Aortic smooth muscle cell (primary cell): ENCODE data around the gene PLCD4. TPM values are rescaled to one million over a fixed set of nuclear protein-coding genes. Genes with fewer than 3 reads are reported as not detected.

Experiments used
- total RNA-seq: library from RNA; depleted of rRNA; stranded (reverse); fragments of >200 nt; gene quantifications from 2 replicates; pipeline ENCODE4 v1.2.3, GENCODE V29; 2014

Gene PLCD4
- total RNA-seq = 2.1 and 4.0 TPM in 2 replicates

DNA sequence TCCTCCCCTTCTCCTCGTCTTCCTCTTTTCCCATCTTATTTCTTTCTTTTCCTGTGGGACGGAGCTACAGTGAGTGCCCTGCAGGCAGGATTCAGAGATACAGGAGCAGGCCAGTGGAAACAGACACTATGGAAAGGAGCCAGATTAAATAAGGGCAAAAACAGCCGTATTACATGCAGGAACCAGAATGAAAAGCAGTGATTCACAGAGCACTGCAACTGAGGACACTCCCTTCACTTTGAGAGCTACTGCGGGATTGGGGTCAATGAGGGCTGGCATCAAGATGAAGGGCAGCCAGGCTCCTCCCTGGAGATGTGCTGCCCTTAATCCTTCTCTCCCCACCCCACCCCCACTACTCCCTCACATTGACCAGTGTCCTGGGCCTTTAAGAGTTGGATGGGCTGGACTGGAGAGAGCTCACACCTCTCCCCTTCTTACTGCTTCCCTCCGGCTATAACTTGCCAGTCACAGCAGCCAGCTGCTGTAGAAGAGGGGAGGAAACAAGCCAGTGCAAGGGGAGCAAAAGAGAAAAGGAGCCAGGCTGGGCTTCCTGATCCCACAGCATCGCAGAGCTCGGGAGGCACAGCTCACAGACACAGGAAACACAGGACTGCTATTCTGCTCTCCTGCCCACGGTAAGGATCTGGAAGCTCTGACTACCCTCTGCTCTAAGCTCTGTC, at the start of gene PLCD4:
Gene PLCD4 (plus strand): TSS at position 464 of the 680 bp plus-strand sequence. CDS start 7,841 bp downstream, outside the sequence.

DNA sequence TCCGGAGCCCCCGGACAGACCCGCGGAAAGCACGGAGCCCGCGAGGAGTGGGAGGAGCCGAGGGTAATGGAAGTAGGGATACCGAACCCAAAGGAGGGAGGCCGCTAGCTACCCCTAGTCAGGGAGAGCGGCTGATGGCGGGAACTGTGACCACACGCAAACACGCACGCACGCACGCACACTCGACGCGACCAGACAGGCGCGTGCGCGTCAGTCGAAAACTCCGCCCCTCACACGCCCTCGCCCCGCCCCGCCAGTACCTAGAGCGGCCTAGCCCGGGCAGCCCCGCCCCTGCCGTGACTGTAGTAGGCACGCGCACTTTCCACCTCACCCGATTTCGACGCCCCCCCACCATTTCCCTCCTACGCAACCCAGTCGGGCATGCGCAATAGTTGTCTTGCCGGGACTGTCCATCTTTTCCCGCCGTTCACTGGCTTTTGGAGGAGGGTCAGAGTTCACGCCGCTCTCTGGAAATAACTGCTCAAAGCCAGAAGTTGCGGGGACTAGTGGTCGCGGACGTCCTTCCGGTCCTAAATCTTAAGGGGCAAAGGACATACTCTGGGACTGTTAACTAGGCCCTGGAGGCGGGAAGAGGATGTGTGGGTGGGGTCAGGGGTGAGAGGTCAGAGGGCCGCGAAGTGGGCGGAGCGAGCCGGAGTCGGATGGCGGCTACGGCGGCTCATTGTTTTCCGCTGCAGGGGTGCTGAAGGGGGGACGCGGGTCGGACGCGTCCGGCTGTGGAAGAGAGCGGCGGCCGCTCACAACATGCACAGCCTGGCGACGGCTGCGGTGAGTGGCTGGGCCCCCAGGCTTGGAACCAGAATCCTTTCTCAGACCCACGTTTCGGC, 39.3 kb upstream of the PLCD4 start, which contains the start of the genes CNOT9 and USP37:
Gene CNOT9 (plus strand): TSS at position 650 of the 848 bp plus-strand sequence. CDS start 116 bp downstream, at position 766.
Gene USP37 (minus strand): TSS at position 162 of the 848 bp plus-strand sequence. CDS start 9,698 bp downstream, outside the sequence.

DNA sequence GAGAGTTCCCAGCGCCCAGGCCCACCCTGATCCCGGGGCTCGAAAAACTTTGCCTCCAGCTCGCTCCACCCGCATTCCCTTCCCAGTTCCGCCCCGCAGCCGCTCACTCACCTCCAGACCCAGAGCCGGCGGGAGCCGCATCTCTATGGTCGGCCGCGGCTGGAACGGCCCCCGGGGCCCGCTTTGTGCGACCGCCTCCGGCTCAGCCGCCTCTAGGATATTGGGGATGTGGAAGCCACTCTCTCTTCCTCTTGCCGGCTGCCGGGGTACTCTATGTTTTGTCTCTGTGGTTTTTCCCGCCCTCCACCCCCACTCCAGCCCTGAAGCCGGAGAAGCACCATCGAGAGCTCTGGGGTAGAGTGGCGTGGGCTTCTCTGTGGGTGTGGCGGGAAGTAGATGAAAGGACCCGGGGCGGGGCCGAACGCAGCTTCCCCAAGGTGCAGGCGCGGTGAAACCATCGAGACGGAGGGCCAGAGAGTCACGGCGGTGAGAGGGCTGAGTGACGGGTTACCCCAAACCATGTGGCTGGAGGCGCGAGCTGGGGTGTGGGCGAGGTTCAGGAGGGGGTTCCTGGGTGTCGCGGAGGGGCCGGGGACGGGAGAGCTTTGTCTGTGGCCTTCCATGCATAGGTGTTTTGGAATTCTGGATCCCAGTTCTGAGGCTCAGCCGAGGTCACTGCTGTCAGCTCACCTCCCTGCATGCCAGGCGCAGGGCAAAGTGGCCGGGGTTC, 51.7 kb downstream of the PLCD4 start, which contains the start of the genes BCS1L and ZNF142:
Gene BCS1L (plus strand): TSS at position 426 of the 730 bp plus-strand sequence. CDS start 1,305 bp downstream, outside the sequence.
Gene ZNF142 (minus strand): TSS at position 366 of the 730 bp plus-strand sequence. CDS start 3,194 bp downstream, outside the sequence.

DNA sequence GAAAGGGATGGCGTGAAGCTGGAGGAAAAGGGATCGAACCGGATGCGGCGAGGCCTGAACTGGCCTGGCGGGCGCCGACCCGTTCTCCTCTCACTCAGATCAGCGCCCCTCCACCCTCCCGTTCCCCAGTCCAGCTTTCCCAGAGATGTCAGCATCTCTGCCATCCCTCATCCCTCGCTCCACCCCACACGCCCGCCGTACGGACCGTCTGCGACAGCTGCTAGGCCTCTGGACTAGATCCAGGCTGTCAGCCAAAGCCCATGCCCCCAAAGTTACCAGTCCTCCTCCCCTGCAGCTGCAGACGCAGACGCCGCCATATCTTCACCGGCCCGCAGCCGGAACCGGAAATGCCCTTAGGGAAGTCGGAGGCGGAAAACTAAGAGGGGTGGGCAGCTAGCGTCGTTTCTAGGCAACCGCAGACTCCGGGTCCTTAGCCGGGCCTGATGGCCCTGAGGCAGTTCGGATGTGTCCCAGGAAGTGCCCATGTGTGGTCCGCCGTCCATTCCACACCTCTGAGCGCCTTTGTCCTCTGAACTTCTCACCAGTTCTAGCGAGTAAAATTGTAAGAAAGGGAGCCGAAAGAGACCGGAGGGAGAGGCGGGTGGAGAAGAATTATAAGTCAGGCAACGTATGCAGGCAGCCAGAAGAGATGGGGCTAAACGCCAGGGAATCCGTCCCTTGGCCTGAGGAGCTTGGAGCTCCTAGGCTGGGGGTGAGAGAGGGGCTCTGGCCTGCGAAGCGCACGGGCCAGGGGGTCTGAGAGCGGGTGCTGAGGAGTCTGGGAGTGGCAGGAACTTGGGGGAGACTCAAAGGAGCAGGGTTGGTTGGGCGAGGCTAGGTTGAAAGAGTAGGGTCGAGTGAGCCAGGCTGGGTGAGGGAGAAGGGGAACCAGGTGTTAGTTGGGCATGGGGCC, 64.2 kb downstream of the PLCD4 start, which contains the start of the genes RNF25 and STK36:
Gene RNF25 (minus strand): TSS at position 349 of the 913 bp plus-strand sequence. CDS start 32 bp downstream, at position 317.
Gene STK36 (plus strand): TSS at position 433 of the 913 bp plus-strand sequence. CDS start 744 bp downstream, outside the sequence.

Other genes with a start within 250 kb of the PLCD4 start
- 0.19 and 0.26 TPM in 2 replicates for gene SLC11A1, start 225.6 kb upstream of the PLCD4 start, total RNA-seq
- gene CTDSP1, start 208.0 kb upstream of the PLCD4 start, total RNA-seq = 48.7 TPM in 2 replicates
- not detected in 2 replicates for gene VIL1, start 188.8 kb upstream of the PLCD4 start, total RNA-seq
- 8.3 and 9.4 TPM in 2 replicates for gene USP37, start 39.5 kb upstream of the PLCD4 start, total RNA-seq
- gene CNOT9, start 39.1 kb upstream of the PLCD4 start, total RNA-seq = 36.4 and 39.9 TPM in 2 replicates
- 5.9 and 7.7 TPM in 2 replicates for gene ZNF142, start 51.7 kb downstream of the PLCD4 start, total RNA-seq
- gene BCS1L, start 51.8 kb downstream of the PLCD4 start, total RNA-seq = 26.2 and 41.6 TPM in 2 replicates
- 29.3 and 31.6 TPM in 2 replicates for gene RNF25, start 64.1 kb downstream of the PLCD4 start, total RNA-seq
- 17.2 and 17.6 TPM in 2 replicates for gene STK36, start 64.2 kb downstream of the PLCD4 start, total RNA-seq
- 4.2 and 5.6 TPM in 2 replicates for gene TTLL4, start 102.9 kb downstream of the PLCD4 start, total RNA-seq
- gene CYP27A1, start 174.2 kb downstream of the PLCD4 start, total RNA-seq = 13.5 and 18.1 TPM in 2 replicates
- 0.40 and 1.9 TPM in 2 replicates for gene PRKAG3, start 223.9 kb downstream of the PLCD4 start, total RNA-seq